C4-2B (cell line): Measurements from ENCODE around the gene RBMY1E.
"Not testable (repeated sequence)": the region's sequence is repeated elsewhere in the genome, so short reads cannot be mapped to it uniquely, and the experiment has no call there.

Source experiments
- H3K27ac ChIP-seq: fragments of 450-650 bp; 2 replicates; pipeline ENCODE4 v1.5.1; 2017

RBMY1E gene

DNA sequence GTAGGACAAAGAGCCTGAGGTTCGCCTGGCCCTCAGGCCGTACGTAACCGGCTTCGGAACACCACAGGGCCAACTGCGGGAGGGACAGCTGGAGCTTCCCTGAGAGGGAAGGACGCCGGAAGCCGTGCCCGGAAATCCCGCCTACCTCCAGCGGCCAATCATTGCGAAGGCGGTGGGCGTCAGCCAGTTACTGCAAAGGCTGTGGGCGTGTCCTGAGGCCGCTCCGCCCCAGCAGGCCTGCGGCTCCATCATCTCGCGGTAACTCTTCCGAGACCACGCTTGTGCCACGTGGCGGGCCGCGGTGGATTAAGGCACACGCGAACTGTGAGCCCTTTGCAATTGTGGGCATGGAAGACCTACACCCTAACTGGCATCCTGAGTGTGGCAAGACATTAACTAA lies at the start of gene RBMY1E:
Gene RBMY1E (minus strand): TSS at position 101 of the 400 bp plus-strand sequence. CDS start 1,978 bp downstream, outside the sequence.
- H3K27ac ChIP-seq: not testable (repeated sequence)

DNA sequence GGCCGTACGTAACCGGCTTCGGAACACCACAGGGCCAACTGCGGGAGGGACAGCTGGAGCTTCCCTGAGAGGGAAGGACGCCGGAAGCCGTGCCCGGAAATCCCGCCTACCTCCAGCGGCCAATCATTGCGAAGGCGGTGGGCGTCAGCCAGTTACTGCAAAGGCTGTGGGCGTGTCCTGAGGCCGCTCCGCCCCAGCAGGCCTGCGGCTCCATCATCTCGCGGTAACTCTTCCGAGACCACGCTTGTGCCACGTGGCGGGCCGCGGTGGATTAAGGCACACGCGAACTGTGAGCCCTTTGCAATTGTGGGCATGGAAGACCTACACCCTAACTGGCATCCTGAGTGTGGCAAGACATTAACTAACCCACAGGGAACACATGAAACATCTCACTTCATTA lies 23.4 kb downstream of the RBMY1E start, which contains the start of gene RBMY1D:
Gene RBMY1D (minus strand): TSS at position 101 of the 400 bp plus-strand sequence. CDS start 2,013 bp downstream, outside the sequence.
- H3K27ac ChIP-seq: not testable (repeated sequence)

DNA sequence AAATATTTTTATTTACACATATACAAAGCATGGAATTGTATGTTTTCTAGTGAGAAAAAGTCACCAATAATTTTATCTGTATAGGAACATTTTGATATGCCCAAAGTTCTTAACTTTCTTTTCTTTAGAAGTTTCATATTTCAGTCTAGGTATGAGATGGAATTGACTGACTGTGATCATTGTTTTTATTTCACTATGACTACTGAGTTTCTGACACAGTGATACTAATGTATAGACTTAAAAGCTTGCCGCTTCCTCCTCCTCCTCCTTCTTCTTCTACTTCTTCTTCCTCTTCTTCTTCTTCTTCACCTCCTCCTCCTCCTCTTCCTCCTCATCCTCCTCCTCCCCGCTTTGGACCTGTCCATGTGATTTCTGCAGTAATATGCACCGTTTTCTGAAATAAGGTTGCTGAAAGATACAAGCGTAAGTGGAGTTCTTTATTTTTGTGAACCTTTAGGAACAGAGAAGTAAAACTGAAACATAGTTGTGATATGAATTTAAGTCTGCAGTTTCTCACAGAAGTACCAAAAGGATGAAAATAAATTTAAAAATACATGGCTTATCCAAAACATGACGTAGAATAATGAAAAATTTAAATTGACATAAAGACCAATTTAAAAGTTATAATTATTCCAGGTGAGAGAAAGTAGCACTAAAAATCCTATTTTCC lies 48.3 kb downstream of the RBMY1E start:
- not testable (repeated sequence) for H3K27ac ChIP-seq
